Mesenteric fat pad (tissue), 1 donor: ENCODE results near the gene ENPP7. TPM values are rescaled to one million over a fixed set of nuclear protein-coding genes. Genes with fewer than 3 reads are reported as not detected.

Experiments used
- DNase-seq: peaks from one replicate; pipeline ENCODE4 v3.0.0-alpha.2; 2020; ENCODE audit warnings: low spot score
- total RNA-seq: library from RNA; stranded (reverse); fragmentation: NEBNext Ultra II Directional; extraction: Animal tissue kit (Norgen Biotek cat#: 25700); gene quantifications from one replicate; pipeline ENCODE4 v1.2.1, GENCODE V29; 2021
- donor health status: DM: yes; HTN: yes; CAD: no.

The ENPP7 gene
- total RNA-seq, 1 donor from 2014 or later: 0.26 TPM

DNA sequence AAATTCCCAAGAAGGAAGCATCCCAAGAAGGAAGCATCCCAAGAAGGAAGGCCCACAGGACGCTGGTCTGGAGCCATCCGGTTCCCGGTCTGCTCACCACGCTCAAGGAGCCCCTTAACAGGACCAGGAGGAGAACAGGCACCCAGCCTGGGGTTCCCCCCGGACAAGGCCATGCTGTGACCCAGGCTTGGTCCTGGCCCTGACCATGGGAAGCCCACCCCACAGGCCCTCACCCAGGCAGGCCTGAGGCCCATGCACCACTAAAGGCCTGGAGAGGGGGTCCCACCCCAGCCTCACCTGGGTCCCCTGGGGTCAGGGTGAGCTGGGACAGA lies 340 bp upstream of the ENPP7 start:
- no peak for DNase-seq

DNA sequence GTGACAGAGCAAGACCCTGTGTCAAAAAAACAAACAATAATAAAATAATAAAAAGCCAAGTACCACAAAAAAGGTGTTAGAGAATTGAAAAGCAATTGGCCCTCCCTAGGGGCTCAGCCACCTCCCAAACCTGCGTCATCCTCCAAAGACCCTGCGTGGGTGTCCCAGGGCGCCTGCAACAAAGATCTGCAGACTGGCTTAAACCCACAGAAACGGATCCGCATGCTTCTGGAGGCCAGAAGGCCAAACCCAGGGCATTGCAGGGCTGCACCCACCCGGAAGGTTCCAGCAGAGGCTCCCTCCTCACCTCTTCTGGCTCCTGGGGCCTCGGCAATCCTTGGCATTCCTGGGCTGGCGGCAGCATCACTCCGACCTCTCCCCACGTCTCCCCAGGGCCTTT lies 1.5 kb downstream of the ENPP7 start:
- no peak for DNase-seq

DNA sequence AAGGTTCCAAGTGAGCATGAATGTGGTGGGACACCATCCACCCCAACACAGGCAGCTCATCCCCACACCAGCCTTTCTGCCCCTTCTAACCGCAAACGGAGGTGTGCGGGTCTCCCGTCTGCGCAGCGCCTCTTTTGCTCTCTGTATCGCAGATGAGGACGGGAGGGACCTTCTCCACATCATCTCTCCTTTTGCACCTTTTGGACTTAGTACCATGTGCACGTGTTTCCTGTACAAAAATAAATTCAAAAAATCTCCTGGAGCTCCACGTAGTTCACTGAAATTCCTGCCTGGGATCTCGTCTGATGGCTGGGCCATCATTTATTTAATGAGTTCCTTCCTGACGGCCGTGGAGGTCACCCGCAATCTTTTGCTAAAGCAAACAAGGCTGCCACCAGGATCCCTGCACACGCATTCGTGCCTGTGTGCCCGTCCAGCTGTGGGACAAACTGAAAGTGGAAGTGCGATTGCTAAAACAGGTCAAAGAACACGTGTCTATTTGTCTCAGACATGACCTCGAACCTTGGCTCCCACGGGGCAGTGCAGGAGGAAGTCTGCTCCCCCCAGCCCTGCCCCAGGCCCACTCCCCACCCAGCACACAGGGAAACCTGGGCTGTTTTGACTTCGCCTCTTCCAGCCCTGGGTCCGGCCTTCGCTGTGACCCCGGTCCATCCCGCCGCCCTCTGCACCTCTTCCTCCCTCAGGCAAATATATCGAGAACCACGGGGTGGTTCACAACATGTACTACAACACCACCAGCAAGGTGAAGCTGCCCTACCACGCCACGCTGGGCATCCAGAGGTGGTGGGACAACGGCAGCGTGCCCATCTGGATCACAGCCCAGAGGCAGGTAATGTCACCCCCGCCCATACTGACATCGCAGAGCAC lies 2.3 kb downstream of the ENPP7 start:
- no peak for DNase-seq

DNA sequence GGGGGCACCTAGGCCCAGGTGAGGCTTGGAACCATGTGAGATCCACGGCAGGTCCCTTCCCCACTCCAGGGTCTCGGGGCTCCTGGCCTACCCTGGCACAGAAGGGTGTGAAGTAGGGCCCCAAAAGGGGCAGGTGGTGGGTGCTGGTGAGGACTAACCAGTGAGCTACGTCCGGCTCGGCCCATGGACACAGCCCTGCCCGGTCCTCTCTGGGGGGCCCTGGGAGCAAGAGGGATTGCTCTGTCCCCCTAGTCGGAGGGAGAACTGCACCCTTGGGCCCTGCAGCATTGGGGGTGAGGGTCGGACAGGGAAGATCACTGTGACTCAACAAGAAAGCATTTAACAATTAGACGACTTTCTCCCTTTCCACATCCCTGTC lies 2.9 kb downstream of the ENPP7 start:
- DNase-seq: no peak

DNA sequence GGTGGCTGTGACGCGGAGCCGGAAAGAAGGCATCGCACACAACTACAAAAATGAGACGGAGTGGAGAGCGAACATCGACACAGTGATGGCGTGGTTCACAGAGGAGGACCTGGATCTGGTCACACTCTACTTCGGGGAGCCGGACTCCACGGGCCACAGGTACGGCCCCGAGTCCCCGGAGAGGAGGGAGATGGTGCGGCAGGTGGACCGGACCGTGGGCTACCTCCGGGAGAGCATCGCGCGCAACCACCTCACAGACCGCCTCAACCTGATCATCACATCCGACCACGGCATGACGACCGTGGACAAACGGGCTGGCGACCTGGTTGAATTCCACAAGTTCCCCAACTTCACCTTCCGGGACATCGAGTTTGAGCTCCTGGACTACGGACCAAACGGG lies 4.4 kb downstream of the ENPP7 start:
- no peak for DNase-seq

DNA sequence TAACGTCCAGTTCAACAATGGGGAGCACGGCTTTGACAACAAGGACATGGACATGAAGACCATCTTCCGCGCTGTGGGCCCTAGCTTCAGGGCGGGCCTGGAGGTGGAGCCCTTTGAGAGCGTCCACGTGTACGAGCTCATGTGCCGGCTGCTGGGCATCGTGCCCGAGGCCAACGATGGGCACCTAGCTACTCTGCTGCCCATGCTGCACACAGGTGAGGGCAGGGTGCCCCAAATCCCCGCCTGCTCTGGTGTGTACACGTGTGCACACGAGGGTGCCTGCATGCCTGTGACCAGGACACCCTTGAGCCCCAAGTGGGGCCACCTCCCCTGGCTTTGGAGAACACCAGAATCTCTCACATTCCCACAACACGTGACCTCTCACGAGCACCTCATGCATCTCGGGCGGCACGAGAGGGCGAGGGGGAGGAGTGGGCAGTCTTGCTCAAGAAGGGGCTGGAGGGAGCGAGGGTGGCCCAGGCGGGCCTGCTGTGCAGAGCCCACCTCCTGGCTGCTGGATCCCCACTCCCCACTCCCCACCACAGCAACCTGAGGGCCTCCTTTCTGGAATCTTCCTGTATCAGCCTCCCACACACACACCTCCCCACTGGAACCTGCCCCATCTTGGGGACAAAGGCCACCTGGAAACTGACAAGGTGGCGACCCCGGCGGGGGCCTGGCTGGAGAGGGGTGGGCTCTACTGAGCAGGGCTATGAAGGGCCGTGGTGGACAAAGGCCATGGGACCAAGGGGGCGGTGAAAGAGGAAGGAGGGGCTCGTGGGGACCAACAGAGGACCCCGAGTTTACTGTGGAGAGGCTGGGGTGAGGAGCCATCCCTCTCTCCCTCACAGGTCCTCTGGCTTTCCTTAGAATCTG lies 6.5 kb downstream of the ENPP7 start:
- DNase-seq: no peak

DNA sequence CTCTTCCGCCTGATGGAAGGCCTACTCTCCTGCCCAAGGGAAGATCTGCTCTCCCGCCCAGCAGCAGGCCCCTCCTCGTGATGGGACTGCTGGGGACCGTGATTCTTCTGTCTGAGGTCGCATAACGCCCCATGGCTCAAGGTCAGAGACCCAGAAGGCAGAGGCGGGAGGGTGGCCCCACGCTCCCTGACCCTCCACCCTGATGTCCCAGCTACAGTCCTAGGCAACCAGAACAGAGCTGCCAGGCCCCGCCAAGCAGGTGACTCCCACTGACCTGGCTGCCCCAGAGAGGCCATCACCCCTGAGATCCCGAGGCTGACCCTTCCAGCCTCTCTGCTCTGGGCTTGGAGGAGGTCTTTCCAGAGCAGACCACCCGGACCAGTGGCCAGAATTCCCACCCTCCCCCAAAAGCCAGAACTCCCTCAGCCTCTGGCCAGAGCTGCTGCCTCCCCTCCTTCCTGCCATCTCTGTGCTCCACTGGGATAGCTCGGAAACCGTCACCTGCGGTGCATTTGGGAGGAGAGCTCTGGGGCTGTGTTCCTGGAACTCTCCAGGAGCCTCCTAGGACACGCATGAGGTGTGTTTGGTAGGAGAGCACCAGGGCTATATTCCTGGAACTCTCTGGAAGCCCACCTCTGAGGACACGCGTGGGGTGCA lies 7.3 kb downstream of the ENPP7 start:
- no peak for DNase-seq

DNA sequence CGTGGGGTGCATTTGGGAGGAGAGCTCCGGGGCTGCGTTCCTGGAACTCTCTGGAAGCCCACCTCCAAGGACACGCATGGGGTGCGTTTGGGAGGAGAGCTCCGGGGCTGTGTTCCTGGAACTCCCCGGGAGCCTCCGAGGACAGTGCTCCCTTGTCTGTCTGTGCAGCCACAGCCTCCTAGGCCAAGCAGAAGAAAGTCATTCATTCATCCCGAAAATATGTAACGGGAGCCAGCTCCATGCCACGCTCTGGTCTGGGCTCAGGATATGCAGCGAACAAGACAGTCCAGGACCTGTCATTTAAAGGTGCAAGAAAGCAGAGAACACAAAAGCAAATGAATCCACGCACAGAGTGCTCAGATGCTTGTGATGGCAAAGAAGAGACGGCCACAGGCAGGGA lies 7.9 kb downstream of the ENPP7 start:
- no peak for DNase-seq

DNA sequence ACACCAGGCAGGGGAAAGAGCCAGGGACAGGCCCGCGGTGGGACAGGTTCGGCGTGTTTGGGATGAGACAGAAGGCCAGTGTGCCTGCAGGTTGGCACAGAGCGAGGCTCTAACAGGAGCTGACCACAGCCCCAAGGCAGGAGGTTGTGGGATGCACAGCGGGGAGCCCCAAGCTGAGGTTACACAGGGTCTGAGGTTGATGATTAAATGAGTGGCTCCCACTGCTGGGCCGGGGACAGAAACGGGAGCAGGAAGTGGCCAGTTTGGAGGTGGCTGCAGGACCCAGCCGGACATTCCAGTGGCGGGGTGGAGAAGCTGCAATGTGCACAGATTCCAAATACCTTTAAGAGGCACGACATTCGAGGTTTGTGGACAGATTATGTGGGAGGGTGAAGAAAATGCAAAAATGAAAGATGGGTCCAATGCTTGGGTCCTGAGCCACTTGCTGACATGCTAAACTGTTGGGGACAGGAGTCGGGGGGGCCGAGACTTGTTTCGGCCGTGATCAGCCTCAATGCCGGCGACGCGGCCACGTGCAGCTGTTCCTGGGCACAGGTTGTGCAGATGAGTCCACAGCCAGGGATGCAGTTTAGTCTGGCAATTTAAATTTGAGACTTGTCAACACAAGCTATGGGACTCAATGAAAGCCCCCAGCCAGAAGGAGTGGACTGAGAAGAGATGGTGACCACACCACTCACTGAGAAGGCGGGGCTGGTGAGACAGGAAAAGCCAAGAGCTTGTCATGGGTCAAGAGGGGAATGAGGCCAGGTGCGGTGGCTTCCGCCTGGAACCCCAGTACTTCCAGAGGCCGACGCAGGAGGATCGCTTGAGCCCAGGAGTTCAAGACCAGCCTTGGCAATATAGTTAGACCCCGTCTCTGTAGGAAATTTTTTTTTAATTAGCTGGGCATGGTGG lies 8.7 kb downstream of the ENPP7 start:
- no peak for DNase-seq

DNA sequence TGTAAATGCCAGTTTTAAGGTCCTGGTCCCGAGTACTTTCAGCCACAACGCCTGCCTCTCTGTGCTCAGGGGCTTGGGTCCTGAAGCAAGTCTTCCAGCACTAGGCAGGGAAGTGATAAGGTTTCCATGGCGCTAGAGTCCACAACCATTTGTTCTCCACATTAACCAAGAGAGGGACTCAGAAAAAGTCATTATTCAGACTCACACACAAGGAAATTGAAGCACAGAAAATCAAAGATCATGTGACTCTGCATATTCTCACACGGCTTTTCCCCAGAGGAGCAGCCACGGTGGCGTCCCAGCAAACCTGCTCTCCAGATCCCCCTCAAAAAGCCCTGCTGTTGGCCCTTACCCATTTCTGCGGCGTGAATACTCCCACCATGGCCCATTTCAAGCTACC lies 9.7 kb downstream of the ENPP7 start:
- DNase-seq: no peak

DNA sequence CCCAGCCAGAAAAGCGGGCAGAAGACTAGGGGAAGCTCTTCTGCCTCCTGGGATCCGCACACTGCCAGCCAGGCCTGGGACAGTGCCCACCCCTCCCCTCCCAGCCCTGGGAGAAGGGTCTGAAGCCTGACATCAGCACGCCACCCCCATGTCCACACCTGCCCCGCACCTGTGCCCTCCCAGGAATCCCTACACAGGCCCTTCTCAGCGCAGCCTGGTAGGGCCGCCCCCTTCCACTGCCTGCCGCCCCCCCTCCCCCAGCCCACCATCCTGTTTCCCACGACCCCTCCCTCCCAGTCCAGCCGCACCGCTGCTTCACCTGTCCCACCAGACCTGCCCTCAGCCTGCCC lies 10.6 kb downstream of the ENPP7 start:
- DNase-seq: no peak

DNA sequence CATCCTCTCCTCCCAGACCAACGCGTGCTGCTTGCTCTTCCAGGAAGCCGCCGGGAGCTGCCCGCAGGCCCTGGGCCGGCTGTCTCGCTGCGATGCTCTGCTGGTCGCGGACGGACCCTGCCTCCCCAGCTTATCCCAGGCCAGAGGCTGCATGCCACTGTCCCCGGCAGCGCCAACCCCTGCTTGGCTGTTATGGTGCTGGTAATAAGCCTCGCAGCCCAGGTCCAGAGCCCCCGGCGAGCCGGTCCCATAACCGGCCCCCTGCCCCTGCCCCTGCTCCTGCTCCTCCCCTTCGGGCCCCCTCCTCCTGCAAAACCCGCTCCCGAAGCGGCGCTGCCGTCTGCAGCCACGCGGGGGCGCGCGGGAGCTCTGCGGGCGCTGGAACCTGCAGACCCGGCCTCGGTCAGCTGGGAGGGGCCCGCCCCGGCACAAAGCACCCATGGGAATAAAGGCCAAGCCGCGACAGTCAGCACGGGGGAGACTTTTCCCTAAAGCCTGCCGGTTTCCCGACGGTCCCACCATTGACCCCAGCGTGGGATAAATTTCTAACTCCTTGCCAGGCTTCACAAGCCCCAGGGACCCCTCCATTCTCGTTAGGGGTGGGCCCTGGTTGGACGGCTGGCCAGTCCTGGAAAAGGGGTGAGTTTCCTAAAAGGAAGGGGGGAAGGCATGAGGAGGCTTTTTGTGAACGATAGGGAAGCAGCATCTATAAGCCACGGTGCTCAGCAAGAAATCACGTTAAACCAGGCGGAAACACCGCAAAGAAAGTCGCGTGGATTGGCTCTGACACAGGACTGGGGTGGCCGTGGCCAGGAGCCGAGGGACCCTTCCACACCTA lies 11.2 kb downstream of the ENPP7 start:
- DNase-seq: peak; percentile 93

DNA sequence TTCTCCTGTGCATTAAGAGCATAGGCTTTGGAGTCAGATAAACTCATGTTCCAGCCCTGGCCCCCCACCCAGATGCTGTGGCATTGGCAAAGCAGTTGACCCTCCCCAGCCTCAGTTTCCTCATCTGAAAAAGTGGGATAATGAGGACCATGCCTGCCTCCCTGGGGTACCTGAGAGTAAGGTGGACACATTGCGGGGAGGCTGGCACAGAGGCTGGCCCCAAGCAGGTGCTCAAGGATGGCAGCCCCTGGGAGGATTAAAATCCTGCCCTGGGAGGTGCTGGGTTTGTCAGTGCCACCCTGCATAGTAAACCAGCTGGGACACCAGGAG lies 11.8 kb downstream of the ENPP7 start:
- DNase-seq: no peak

DNA sequence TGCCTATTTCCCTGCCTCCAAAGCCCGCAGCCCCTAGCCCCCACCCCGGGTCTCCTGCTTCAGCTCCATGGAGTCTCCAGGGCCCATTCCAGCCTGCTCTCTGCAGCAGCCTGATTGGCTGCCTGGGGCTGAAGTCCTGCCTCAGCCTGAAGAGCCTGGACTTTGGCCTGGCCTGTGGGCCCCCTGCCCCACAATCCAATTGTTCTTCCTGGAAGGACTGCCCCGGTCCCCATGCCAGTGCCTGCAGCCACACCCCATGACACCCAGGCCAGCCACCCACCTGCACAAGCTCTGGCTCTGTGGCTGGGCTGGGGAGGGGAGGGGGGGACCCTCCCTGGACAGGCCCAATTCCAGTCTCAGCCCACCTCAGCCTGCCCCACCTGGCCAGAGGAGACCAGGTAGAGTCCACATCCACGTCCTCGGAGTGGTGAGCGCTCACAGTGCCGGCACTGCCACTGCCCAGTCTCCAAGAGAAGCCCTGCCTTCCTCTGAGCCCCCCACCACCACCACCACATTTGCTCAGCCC lies 12.3 kb downstream of the ENPP7 start:
- DNase-seq: no peak

DNA sequence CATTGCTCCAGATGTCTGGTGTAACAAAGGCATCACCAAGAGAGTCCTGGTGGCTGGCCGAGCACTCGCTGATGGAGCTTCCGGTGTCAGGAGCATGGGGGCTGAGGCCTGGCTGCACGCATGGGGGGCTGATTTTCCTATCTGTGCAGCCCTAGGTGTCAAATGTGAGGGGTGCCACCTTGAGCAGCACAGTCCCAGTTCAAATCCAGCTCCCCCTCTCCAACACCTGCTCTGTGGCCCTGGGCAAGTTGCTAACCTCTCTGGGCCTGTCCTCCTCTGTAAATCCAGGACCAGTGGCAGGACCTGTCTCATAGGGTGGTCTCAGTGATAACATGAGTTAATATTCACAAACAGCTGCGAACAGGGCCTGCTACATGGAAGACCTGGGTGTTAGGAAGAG lies 12.9 kb downstream of the ENPP7 start:
- no peak for DNase-seq

DNA sequence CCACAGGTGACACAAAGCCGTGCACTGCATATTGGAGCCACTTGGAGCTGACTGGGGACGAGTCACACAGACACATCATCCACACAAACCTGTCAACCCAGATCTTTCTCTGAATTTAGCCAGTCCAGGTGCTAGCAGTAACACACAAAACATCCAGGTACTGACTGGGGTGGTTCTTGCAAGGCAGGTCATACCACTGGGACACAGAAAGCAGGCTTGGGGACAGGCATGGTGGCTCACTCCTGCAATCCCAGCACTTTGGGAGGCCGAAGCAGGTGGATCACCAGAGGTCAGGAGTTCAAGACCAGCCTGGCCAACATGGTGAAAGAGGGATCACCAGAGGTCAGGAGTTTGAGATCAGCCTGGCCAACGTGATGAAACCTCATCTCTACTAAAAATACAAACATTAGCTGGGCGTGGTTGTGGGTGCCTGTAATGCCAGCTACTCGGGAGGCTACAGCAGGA lies 14.9 kb downstream of the ENPP7 start:
- no peak for DNase-seq

DNA sequence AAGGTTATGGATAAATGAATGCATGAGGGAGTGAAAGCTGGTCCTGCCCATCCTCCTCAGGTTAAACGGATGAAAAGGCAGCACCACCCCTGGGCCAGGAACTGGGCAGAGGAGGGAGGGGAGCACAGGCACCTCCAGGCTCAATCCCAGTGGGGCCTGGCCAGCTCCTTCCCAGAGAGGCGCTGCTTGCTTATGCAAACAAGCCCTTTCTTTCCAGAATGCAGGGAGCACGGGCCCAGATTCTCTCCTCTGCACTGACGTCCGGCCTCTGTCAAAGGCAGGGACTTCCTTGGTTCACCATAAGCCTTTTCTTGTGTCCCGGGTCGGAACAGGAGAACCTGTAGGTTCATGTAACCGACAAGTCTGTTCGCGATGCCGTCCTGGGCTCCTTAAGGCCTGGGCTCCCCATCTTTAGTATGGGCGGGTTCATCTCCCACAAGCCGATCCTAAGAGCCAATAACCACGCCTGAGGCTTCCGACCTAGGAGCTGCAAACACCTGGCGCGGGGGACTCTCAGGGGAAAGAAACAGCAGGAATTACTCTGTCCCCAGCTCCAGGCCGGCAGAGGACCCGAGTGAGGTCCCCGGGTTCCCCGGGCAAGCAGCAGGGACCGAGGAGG lies 16.3 kb downstream of the ENPP7 start:
- no peak for DNase-seq

DNA sequence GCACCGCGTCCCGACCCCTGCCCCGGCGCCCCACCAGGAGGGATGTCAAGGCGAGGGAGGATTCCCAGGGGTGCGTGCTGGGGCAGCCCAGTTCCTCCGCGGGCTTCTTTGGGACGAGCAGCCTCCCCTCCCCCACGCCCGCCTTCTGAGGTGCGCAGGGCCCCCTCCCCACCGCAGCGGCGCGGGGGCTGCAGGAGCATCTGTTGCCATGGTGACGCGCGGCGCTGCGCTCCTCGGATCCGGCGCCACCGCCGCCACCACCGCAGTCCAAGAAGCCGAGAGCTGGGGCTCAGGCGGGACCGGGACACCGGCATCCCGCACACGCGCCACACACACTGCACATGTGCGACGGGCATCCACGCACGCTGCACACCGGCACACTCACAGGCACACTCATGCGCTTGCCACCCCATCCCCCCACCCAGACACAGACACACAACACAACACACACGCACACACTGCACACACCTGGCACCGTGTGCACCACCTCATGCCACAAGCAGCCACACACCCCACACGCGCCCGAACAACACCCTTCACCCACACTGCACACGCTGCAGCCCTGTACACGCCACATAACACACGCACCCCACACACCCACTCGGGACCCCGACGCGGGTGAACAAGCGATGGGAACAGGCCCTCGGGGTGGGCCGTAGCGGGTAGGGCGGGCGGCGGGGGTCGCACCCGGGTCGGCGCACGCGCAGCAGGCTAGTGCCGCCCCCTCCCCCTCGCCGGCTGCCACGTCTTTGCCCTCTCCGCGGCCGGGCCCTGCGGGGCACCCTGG lies 17.0 kb downstream of the ENPP7 start:
- DNase-seq: no peak
